HUDEP-2 (cell line): ENCODE data around the gene LASP1.

ENCODE experiments used
- DNase-seq, 76 experiments: peaks; one replicate each; lab custom pipeline; 2025; ENCODE audit not compliant: unreplicated experiment in 76 of 76; lab: John Stamatoyannopoulos, UW

The LASP1 gene

GRCh38 chr17:38868817-38869525 is 887 bp upstream of the LASP1 start:
- peak in 74 of 76 experiments; percentile 30 to 92 (median 75) for DNase-seq

- DNase-seq = peak in 53 of 76 experiments; percentile 9 to 87 (median 46)
These were observed 654 bp downstream of the LASP1 start for GRCh38 chr17:38870259-38871165.

- DNase-seq = peak in 72 of 76 experiments; percentile 21 to 89 (median 63)
These were observed 1.6 kb downstream of the LASP1 start for GRCh38 chr17:38871247-38872015.

- DNase-seq = no peak
These were observed 2.2 kb downstream of the LASP1 start for GRCh38 chr17:38872027-38872511.

- peak in 9 of 76 experiments; percentile 12 to 37 (median 29) for DNase-seq
These were observed 3.0 kb downstream of the LASP1 start for GRCh38 chr17:38872671-38873385.

GRCh38 chr17:38873640-38874380 is 4.0 kb downstream of the LASP1 start:
- no peak for DNase-seq

GRCh38 chr17:38874505-38875400 is 4.9 kb downstream of the LASP1 start:
- DNase-seq = peak in 43 of 76 experiments; percentile 2 to 50 (median 29)

GRCh38 chr17:38875477-38876075 is 5.7 kb downstream of the LASP1 start:
- no peak for DNase-seq

GRCh38 chr17:38877130-38877851 is 7.4 kb downstream of the LASP1 start:
- no peak for DNase-seq

- no peak for DNase-seq
These were observed 10.2 kb downstream of the LASP1 start for GRCh38 chr17:38879878-38880665.

GRCh38 chr17:38881600-38882191 is 11.8 kb downstream of the LASP1 start:
- peak in 73 of 76 experiments; percentile 14 to 92 (median 80) for DNase-seq

- no peak for DNase-seq
These were observed 13.0 kb downstream of the LASP1 start for GRCh38 chr17:38882870-38883269.

- DNase-seq = no peak
These were observed 14.0 kb downstream of the LASP1 start for GRCh38 chr17:38883592-38884526.

GRCh38 chr17:38885044-38885727 is 15.3 kb downstream of the LASP1 start:
- DNase-seq = no peak
